CMK (cell line): ENCODE data around the gene HBE1.

Source experiments
- DNase-seq: peaks from one replicate; pipeline ENCODE4 v3.0.0-alpha.2; 2010; ENCODE audit warnings: low read depth

Gene HBE1

DNA sequence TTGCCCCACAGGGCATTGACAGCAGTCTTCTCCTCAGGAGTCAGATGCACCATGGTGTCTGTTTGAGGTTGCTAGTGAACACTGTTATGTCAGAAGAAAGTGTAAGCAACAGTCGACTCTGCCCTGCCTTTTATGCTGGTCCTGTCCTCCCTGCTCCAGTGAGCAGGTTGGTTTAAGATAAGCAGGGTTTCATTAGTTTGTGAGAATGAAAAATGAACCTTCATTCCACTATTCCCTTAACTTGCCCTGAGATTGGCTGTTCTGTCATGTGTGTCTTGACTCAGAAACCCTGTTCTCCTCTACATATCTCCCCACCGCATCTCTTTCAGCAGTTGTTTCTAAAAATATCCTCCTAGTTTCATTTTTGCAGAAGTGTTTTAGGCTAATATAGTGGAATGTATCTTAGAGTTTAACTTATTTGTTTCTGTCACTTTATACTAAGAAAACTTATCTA lies 35.3 kb downstream of the HBE1 start, which contains the start of gene HBD:
Gene HBD (minus strand): TSS at position 103 of the 454 bp plus-strand sequence. CDS start 50 bp downstream, at position 53.
- no peak for DNase-seq

DNA sequence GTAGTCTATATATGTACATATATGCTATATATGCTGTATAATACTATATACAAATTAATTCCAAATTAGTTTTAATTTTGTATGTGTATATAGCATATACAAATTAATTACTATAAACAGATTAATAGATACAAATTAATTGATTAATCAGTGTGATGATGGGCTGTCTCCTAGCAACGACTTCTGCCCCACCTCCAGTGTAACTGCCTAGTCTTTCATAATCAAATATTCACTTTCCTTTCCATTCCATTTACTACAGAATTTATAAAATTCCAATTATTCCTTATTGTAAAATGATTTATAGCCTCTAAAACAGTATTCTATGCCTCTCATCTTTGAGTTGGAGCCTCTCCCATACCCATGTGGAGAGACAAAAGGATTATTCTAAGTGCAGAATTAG lies 36.4 kb downstream of the HBE1 start:
- no peak for DNase-seq

DNA sequence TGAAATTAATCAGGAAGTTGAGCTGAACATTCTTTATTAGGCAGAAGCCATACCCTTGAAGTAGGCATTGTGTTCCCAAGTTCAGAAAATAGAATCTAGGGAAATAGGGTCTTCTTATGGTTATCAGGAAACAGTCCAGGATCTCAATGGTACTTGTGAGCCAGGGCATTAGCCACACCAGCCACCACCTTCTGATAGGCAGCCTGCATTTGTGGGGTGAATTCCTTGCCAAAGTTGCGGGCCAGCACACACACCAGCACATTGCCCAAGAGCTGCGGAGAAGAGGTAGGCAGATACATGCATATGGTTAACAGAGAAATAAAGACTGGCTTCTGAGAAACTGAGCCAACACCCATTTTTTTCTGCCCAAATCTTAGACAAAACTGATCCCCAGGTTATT lies 36.9 kb downstream of the HBE1 start:
- no peak for DNase-seq

DNA sequence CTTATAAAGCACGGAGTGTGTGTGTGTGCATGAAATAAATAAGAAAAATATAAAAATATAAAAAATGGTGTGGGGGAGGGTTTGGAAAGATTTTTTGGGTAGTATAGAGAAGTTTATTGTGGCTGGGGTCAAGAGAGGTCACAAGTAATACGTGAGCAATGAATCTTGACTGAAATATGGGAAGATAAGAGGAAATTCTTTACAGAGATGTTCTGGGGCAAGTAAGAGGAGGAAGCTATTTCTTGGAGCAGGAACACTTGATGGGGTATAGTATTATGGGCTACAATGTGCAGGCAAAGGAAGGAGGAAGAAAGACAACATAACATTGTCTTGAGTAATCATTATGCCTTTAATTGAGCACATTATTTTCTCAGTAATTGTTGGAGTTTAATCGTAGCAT lies 37.6 kb downstream of the HBE1 start:
- DNase-seq = no peak

DNA sequence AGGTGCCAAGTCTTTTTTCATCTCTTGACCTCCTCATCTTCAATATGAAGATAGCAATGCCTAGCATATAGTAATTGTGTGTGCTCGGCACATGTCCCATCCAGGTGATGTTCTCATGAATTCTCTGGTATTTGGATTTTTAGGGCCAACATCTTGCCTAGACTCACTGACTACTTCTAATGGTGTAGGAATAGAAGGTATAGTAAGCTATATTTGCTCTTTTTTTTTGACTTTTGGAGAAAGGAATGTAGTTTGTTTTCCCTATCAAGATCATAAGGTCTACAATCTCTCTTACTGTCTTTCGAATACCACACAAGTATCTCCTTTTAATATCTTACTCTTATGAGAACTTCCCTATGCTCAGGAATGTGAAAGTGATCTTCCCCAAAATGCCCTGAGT lies 38.6 kb downstream of the HBE1 start:
- no peak for DNase-seq

DNA sequence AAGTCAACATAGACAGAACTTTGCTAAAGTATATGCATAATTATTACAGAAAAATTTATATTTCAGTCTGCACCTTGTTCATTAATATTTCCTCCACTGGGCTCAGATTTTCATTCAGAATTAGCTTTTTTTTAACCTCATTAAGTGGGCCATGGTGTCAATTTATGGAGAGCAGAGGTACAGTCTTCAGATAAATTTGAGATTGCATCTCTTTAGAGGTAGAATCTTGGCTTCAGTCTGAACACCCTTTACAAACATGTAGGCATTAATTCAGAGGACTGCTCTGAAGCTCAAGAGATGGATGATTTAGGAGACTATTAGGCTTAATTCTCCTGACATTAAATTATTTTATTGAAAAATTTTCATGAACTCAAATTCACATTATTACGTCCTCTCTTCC lies 39.5 kb downstream of the HBE1 start:
- no peak for DNase-seq

DNA sequence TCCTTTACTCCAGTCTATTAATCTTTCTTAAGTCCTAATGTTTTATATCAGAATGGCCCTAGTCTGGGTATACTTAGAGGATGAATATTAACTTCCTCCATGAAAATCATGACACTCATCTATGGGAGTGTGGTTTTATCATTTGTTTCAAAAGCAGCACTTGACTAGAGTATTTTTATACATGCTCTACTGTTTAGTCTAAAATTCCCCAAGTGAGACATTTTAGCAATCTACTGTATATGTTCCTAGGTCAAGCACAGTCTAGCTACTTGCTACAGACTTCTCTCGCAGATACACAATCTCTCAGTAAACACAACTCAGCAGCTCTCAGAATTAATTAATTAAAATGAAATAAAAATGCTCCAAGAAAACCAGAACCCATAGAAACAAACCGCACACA lies 39.9 kb downstream of the HBE1 start:
- DNase-seq = no peak

DNA sequence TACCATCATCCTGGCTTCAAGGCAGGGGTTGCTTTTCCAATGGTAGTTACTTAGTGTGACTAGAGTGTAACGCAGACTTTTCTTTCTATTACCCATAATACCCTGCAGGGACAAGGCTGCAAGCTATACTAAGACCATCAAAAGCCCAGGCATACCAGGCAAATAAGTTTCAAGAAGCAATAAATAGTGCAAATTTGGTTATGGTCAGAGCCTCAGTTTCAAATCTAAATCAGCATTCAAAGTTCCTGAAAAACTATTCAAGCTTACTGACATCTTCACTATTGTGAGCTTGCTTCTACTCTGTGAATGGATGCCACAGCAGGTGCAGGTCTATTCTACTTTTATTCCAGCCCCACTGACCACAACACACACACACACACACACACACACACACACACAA lies 40.4 kb downstream of the HBE1 start:
- DNase-seq = no peak

DNA sequence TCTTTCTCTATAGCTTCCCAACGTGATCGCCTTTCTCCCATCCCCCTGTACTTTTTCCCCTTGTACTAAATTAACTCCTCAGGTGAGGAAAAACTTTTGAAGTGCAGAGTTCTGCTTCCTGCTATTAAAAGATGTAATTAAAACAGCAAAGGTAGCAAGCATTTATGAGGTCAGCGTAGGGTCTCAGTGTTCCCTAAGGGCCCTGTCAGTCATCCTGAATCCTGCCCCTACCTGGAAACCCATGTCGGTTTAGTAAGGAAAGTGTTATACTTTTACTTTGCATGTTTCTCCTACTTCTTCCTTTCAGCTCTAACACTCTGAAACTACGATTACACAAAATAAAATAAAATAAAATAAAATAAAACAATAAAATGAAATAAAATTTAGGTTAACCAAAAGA lies 41.6 kb downstream of the HBE1 start:
- DNase-seq = no peak

DNA sequence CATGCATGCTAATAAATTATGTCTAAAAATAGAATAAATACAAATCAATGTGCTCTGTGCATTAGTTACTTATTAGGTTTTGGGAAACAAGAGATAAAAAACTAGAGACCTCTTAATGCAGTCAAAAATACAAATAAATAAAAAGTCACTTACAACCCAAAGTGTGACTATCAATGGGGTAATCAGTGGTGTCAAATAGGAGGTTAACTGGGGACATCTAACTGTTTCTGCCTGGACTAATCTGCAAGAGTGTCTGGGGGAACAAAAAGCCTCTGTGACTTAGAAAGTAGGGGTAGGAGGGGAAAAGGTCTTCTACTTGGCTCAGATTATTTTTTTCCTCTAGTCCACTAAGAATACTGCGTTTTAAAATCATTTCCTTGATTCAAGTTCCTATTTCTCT lies 42.1 kb downstream of the HBE1 start:
- no peak for DNase-seq

DNA sequence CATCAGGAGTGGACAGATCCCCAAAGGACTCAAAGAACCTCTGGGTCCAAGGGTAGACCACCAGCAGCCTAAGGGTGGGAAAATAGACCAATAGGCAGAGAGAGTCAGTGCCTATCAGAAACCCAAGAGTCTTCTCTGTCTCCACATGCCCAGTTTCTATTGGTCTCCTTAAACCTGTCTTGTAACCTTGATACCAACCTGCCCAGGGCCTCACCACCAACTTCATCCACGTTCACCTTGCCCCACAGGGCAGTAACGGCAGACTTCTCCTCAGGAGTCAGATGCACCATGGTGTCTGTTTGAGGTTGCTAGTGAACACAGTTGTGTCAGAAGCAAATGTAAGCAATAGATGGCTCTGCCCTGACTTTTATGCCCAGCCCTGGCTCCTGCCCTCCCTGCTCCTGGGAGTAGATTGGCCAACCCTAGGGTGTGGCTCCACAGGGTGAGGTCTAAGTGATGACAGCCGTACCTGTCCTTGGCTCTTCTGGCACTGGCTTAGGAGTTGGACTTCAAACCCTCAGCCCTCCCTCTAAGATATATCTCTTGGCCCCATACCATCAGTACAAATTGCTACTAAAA lies 42.9 kb downstream of the HBE1 start, which contains the start of gene HBB:
Gene HBB (minus strand): TSS at position 340 of the 579 bp plus-strand sequence. CDS start 50 bp downstream, at position 290.
- no peak for DNase-seq

DNA sequence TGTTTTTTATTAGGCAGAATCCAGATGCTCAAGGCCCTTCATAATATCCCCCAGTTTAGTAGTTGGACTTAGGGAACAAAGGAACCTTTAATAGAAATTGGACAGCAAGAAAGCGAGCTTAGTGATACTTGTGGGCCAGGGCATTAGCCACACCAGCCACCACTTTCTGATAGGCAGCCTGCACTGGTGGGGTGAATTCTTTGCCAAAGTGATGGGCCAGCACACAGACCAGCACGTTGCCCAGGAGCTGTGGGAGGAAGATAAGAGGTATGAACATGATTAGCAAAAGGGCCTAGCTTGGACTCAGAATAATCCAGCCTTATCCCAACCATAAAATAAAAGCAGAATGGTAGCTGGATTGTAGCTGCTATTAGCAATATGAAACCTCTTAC lies 44.3 kb downstream of the HBE1 start:
- DNase-seq = no peak

DNA sequence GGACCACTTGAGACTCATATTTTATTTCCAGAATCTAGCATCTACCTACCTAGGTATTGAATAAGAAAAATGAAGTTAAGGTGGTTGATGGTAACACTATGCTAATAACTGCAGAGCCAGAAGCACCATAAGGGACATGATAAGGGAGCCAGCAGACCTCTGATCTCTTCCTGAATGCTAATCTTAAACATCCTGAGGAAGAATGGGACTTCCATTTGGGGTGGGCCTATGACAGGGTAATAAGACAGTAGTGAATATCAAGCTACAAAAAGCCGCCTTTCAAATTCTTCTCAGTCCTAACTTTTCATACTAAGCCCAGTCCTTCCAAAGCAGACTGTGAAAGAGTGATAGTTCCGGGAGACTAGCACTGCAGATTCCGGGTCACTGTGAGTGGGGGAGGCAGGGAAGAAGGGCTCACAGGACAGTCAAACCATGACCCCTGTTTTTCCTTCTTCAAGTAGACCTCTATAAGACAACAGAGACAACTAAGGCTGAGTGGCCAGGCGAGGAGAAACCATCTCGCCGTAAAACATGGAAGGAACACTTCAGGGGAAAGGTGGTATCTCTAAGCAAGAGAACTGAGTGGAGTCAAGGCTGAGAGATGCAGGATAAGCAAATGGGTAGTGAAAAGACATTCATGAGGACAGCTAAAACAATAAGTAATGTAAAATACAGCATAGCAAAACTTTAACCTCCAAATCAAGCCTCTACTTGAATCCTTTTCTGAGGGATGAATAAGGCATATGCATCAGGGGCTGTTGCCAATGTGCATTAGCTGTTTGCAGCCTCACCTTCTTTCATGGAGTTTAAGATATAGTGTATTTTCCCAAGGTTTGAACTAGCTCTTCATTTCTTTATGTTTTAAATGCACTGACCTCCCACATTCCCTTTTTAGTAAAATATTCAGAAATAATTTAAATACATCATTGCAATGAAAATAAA lies 44.9 kb downstream of the HBE1 start:
- DNase-seq = no peak

DNA sequence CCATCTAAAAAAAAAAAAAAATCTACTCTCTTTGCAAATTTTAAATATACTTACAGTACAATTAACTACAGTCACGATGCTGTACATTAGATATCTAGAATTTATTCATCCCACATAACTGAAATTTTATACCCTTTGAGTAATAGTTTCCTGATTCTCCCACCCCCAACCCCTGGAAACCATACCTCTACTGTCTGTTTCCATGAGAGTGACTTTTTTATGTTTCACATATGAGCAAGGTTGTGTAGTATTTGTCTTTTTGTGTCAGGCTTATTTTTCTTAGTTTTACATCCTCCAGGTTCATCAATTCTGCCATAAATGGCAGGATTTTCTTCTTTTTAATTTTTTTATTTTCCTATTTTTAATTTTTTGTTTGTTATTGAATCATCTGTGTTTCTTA lies 46.1 kb downstream of the HBE1 start:
- DNase-seq = no peak

DNA sequence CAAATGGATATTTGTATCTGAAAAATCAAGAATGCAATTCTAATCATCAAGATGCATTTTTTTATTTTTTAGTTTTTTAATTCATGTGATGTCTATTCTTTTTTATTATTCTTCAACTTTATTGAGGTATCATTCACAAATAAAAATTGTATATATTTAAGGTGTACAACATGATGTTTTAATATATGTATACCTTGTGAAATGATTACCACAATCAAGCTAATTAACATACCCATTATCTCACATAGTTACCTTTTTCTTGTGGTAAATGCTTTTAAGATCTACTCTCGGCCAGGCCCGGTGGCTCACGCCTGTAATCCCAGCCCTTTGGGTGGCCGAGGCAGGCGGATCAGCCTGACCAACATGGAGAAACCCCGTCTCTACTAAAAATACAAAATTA lies 46.6 kb downstream of the HBE1 start:
- DNase-seq = no peak
